Adrenal gland (tissue), 5 donors: ENCODE results near the gene INO80E.

Experiments
- CTCF ChIP-seq, 6 experiments: fragments of 450-650 bp in 4 of 6; fragments of 200-600 bp in 2 of 6; sonication (generic) in 1 of 6; IDR thresholded peaks; 1 replicate in 5 of 6; 2 replicates in 1 of 6; pipeline versions ENCODE4 v1.5.1 to v1.8.0; 2016 to 2021; ENCODE audit warnings: antibody characterized with exemption in 6 of 6, mild to moderate bottlenecking in 2 of 6, moderate library complexity in 1 of 6
- POLR2A ChIP-seq, 2 donors: fragments of 450-650 bp; IDR thresholded peaks; one replicate each; pipeline ENCODE4 v1.6.1; 2017; ENCODE audit warnings: antibody characterized with exemption in 2 of 2, mild to moderate bottlenecking in 2 of 2, moderate library complexity in 1 of 2
- donor health status: DM: no; HTN: no; CAD: no.

- no peak for TF ChIP-seq POLR2A (IDR thresholded peaks at IDR 0.05)
- TF ChIP-seq CTCF (IDR thresholded peaks at IDR 0.05) = no peak
Measured at GRCh38 chr16:30023586-30023985, 27.5 kb downstream of the INO80E start.
